ENCODE data around the gene DPY19L1. TPM values are rescaled to one million over a fixed set of nuclear protein-coding genes. Genes with fewer than 3 reads are reported as not detected.
"Not testable (repeated sequence)": the region's sequence is repeated elsewhere in the genome, so short reads cannot be mapped to it uniquely, and the experiment has no call there.

The DPY19L1 gene
- total RNA-seq, 1 experiment from 2014 or later: 14.3 TPM

- DNase-seq: no peak
- Histone ChIP-seq H3T11ph (ENCODE audit: low read length) (no peak overlapping the region), H3K79me1 (ENCODE audit: insufficient read depth, low read depth, low read length, poor library complexity, severe bottlenecking) (no peaks in the 10 kb centered on the region), H3K56ac (ENCODE audit: insufficient read length, low read depth, low read length) (no peak overlapping the region), H3K23me2 (ENCODE audit: insufficient read length, low read depth, low read length, poor library complexity, severe bottlenecking) (no peaks in the 10 kb centered on the region), H2AFZ (ENCODE audit: low read length) (no peak overlapping the region), H4K20me1 (ENCODE audit: control insufficient read depth, insufficient read depth, insufficient read length) (no peaks in the 10 kb centered on the region), H3K27ac (ENCODE audit: insufficient read length, low read depth, low read length) (no peak overlapping the region), H2BK120ac (ENCODE audit: low read depth, low read length, poor library complexity, severe bottlenecking) (no peak overlapping the region), H4K5ac (ENCODE audit: insufficient read length, low read depth, low read length) (no peak overlapping the region), H2BK15ac (ENCODE audit: low read depth, low read length) (no peak overlapping the region), H3K27me3 (ENCODE audit: insufficient read depth, low read length) (no peaks in the 10 kb centered on the region), H3K79me2 (ENCODE audit: insufficient read depth, low read length) (no peaks in the 10 kb centered on the region), H2BK20ac (ENCODE audit: low read depth, low read length, poor library complexity, severe bottlenecking) (no peak overlapping the region), H3K4ac (ENCODE audit: low read depth, low read length) (no peak overlapping the region), H4K91ac (ENCODE audit: insufficient read length, low read depth, low read length) (no peak overlapping the region), H3K4me1 (ENCODE audit: insufficient read depth, low read length) (peaks cover 3% of the 10 kb centered on the region; the same call in 1 of the 2 replicates), H3K18ac (ENCODE audit: insufficient read length, low read depth, low read length) (no peak overlapping the region), H2AK5ac (ENCODE audit: insufficient read length, low read length) (no peak overlapping the region), H3K14ac (ENCODE audit: insufficient read depth, low read length) (no peak overlapping the region), H4K8ac (replicated peaks; ENCODE audit: insufficient read length, low read depth, low read length) (no peak overlapping the region), H3K9ac (ENCODE audit: extremely low read depth, insufficient read length, low read length) (no peak overlapping the region), H3K9me3 (ENCODE audit: control insufficient read depth, low read depth, low read length) (no peaks in the 10 kb centered on the region), H2BK5ac (ENCODE audit: insufficient read length, low read length) (no peak overlapping the region), H2BK12ac (ENCODE audit: insufficient read length, low read depth, low read length) (no peak overlapping the region), H3K23ac (ENCODE audit: insufficient read length, low read depth, low read length) (no peak overlapping the region), H3K4me2 (ENCODE audit: insufficient read depth, insufficient read length, low read length) (no peak overlapping the region)
- no peaks in the 10 kb centered on the region for H3K27me3 Mint-ChIP-seq (ENCODE audit: low read depth)
- no peak for TF ChIP-seq CTCF (conservative IDR thresholded peaks at IDR 0.05)
- peaks cover 28 to 33% of the 10 kb centered on the region in 2 experiments for H3K4me1 Mint-ChIP-seq
- H3K4me3 Mint-ChIP-seq: no peak overlapping the region
- peaks cover 12 to 24% (median 15%) of the 10 kb centered on the region in 3 experiments for H3K36me3 Mint-ChIP-seq (ENCODE audit: insufficient read depth in 1 of 3, low read depth in 3 of 3)
- no CpG with 5 or more reads among the region's 6 CpGs for WGBS (ENCODE audit: extremely low coverage, insufficient read length, low lambda C conversion rate)
- H3K27ac Mint-ChIP-seq: peak overlapping the region; percentile 18 to 62 (median 26); a peak in 5 of 7 replicates
- peaks cover 6% of the 10 kb centered on the region in 2 experiments; a peak in 4 of 5 replicates for H3K9me3 Mint-ChIP-seq
Measured at GRCh38 chr7:34939175-34939574, 98.1 kb downstream of the DPY19L1 start.

- H3K27ac ChIP-seq (ENCODE audit: insufficient read length, low read depth, low read length); H2BK20ac ChIP-seq (ENCODE audit: low read depth, low read length, poor library complexity, severe bottlenecking); H3K56ac ChIP-seq (ENCODE audit: insufficient read length, low read depth, low read length); H3K27me3 ChIP-seq (ENCODE audit: insufficient read depth, low read length); H3K4me1 ChIP-seq (ENCODE audit: insufficient read depth, low read length); H2BK15ac ChIP-seq (ENCODE audit: low read depth, low read length); H3K79me1 ChIP-seq (ENCODE audit: insufficient read depth, low read depth, low read length, poor library complexity, severe bottlenecking); H3K23me2 ChIP-seq (ENCODE audit: insufficient read length, low read depth, low read length, poor library complexity, severe bottlenecking); DNase-seq; H3K23ac ChIP-seq (ENCODE audit: insufficient read length, low read depth, low read length); H2BK120ac ChIP-seq (ENCODE audit: low read depth, low read length, poor library complexity, severe bottlenecking); H3K9me3 Mint-ChIP-seq; H3K9me3 ChIP-seq (ENCODE audit: control insufficient read depth, low read depth, low read length); H3K9ac ChIP-seq (ENCODE audit: extremely low read depth, insufficient read length, low read length); H3K79me2 ChIP-seq (ENCODE audit: insufficient read depth, low read length); H4K8ac ChIP-seq (replicated peaks; ENCODE audit: insufficient read length, low read depth, low read length); H4K91ac ChIP-seq (ENCODE audit: insufficient read length, low read depth, low read length); H2BK5ac ChIP-seq (ENCODE audit: insufficient read length, low read length); H3K4me3 Mint-ChIP-seq; H2AK5ac ChIP-seq (ENCODE audit: insufficient read length, low read length); H3K14ac ChIP-seq (ENCODE audit: insufficient read depth, low read length); H2BK12ac ChIP-seq (ENCODE audit: insufficient read length, low read depth, low read length); H3K27ac Mint-ChIP-seq; H3K4me2 ChIP-seq (ENCODE audit: insufficient read depth, insufficient read length, low read length); H4K20me1 ChIP-seq (ENCODE audit: control insufficient read depth, insufficient read depth, insufficient read length); H3K27me3 Mint-ChIP-seq (ENCODE audit: low read depth); H3K4ac ChIP-seq (ENCODE audit: low read depth, low read length); H2AFZ ChIP-seq (ENCODE audit: low read length); H3K18ac ChIP-seq (ENCODE audit: insufficient read length, low read depth, low read length); H4K5ac ChIP-seq (ENCODE audit: insufficient read length, low read depth, low read length); H3T11ph ChIP-seq (ENCODE audit: low read length): not testable (repeated sequence)
- H3K36me3 Mint-ChIP-seq (ENCODE audit: insufficient read depth in 1 of 3, low read depth in 3 of 3): peaks cover 18 to 35% (median 19%) of the 10 kb centered on the region in 3 experiments
- WGBS (ENCODE audit: extremely low coverage, insufficient read length, low lambda C conversion rate): no CpG with 5 or more reads among the region's 2 CpGs
- H3K4me1 Mint-ChIP-seq: peaks cover 26 to 31% of the 10 kb centered on the region in 2 experiments
Measured at GRCh38 chr7:34935735-34936165, 101.5 kb downstream of the DPY19L1 start.

Data from H9 (cell line).